Hypothalamus (tissue), 51 donors: ENCODE results near the gene CEP135.
"Not testable (repeated sequence)": the region's sequence is repeated elsewhere in the genome, so short reads cannot be mapped to it uniquely, and the experiment has no call there.

Experiments used
- DNase-seq, 51 donors: peaks; one replicate each; lab custom pipeline; 2025; lab: John Stamatoyannopoulos, UW

The CEP135 gene

GRCh38 chr4:55948726-55949481 lies at the start of gene CEP135:
TSS of gene CEP135 (plus strand) at chr4:55948945. CDS start at chr4:55952131, 3,186 bp downstream.
- peak; percentile 52 to 95 (median 87) for DNase-seq

DNA sequence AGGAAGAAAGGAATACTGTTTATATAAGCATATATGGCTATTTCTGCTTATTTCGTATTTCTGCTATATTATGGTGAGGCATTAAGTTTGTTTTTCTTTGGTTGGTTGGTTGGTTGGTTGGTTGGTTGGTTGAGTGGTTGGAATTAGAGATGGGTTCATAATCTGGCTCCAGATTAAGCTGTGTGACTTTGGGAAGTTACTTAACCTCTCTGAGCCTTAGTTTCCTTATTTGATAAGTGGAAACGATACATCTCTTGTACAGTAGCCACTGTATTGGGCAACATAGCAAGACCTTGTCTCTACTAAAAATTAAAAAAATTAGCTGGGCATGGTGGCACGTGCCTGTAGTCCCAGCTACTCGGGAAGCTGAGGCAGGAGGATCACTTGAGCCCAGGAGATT lies 46.1 kb upstream of the CEP135 start:
- no peak for DNase-seq

- DNase-seq = no peak
Measured at GRCh38 chr4:55903577-55903976, 45.2 kb upstream of the CEP135 start.

DNA sequence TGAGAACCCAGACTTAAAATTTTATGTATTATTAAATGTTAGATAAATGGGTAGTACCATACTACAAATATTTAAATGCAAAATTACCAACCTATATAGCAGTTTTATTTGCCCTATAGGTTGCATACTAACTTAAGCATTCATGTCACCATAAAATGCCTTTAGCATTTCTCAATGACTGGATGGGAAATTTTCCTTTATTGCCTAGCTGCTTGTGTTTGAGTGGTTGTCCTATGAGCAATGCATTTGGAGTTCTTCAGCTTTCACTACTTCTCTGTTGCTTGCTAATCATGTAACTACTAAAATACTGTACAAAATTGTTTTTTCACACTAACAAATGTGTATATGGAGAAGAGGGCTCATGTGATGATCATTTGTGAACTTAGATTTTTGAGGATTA lies 44.2 kb upstream of the CEP135 start:
- DNase-seq = no peak

GRCh38 chr4:55906323-55906722 lies 42.4 kb upstream of the CEP135 start:
- no peak for DNase-seq

DNA sequence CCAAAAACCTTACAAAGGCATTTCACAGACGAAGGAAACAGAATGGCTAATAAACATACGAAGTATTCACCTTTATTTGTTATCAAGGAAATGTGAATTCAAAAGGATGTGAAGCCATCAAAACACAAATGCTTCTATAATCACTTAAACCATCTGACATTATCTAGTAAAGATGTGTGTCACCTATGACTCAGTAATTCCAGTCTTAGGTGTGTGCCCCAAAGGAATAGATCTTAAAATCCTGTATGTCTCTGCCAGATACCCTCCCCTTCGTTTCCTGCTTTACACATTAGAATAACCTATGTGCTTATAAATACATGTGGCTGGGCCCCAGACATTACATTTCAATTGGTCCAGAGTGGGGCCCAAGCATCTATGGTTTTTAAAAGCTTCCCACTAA lies 41.8 kb upstream of the CEP135 start:
- no peak for DNase-seq

DNA sequence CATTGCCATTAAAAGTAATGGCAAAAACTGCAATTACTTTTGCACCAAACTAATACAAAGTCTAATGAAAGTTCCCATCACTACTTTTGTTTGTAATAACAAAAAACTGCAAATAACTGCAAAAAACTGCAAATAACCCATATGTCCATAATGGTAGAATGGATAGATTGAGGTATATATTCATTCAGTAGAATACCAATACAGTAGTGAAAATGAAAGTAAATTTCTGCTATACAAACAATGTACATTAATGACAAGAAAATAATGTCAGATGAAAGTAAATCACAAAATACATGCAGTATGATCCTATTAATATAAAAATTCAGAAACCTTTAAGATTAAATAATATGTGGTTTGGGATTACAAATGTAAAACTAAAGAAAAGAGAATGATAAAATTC lies 41.3 kb upstream of the CEP135 start:
- no peak for DNase-seq

GRCh38 chr4:55910140-55910539 lies 38.6 kb upstream of the CEP135 start:
- no peak for DNase-seq

GRCh38 chr4:55912249-55912648 lies 36.5 kb upstream of the CEP135 start:
- no peak for DNase-seq

- DNase-seq = no peak
Measured at GRCh38 chr4:55920571-55920970, 28.2 kb upstream of the CEP135 start.

DNA sequence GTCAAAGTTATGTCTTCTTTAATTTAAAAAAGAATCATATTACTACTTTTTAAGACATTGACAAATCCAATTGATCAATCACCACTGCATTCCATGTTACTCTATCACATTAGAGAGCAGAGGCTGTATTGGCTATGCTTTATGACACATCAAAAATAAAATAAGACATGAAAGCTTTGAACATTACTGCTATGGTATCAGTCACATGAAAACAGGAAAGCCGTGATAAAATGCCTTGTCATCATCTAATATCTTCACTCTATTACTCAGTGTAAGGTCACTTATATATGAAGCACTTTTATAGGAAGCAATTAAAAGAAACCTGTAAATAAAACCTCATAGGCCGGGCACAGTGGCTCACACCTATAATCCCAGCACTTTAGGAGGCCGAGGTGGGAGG lies 27.7 kb upstream of the CEP135 start:
- no peak for DNase-seq

DNA sequence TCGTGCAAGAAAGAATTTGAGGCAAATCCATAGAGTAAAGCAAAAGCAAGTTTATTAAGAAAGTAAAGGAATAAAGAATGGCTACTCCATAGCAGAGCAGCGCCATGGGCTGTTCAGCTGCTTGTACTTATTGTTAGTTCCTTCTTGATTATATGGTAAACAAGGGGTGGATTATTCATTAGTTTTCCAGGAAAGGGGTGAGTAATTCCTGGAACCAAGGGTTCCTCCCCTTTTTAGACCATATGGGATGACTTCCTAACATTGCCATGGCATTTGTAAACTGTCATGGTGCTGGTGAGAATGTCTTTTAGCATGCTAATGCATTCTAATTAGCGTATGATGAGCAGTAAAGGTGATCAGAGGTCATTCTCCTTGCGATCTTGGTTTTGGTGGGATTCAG lies 23.5 kb upstream of the CEP135 start:
- no peak for DNase-seq

GRCh38 chr4:55926610-55927009 lies 22.1 kb upstream of the CEP135 start:
- no peak for DNase-seq

- DNase-seq = no peak
Measured at GRCh38 chr4:55927803-55928437, 20.8 kb upstream of the CEP135 start.

- no peak for DNase-seq
Measured at GRCh38 chr4:55928846-55929245, 19.9 kb upstream of the CEP135 start.

DNA sequence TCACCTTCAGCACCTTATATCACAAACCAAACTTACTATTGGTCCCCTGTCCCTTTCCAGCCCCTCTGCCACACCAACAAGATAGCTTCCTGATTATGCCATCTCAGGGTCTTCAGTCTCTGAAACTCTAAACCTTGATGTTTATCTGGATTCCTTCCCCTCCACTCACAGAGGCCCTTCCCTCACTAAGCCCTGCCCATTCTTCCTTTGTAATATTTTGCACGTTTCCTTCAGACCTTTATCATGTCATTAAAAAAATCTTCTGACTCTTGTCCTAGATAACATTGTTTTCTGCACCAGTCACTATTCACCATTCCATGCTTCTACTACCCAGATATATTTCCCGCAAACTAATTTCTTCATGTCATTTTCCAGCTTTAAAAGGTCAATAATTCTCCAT lies 17.7 kb upstream of the CEP135 start:
- DNase-seq = no peak

DNA sequence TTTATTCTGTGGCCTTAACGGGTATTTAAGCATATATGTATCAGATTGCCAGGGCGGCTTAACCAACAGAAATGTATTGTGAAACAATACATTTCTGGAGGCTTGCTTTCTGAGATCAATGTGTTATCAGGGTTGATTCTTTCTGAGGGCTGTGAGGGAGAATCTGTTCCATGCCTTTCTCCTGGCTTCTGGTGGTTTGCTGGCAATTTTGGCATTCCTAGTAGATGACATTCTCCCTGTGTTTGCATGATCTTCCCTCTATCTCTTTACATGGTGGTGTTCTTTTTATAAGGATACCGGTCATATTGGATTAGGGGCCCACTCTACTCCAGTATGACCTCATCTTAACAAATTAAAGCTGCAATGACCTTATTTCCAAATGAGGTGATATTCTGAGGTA lies 16.9 kb upstream of the CEP135 start:
- DNase-seq = no peak

DNA sequence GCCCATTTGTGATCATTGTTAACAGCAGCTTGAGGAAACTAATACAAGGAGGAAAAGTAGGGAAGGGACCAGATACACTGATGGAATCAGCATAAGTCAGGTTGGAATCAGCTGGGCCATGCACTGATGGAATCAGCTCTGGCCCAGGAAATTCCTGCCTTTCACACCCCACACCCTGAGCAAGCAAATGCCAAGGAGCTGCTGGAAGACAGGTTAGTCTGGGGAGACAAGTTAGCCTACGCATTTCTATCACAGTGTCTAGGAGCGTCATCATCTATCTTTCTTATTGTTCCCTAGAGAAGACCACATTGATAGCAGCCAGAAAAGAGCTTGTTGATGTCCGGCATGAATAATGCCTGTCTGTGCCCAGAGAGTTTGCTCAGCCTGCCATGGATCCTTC lies 16.2 kb upstream of the CEP135 start:
- no peak for DNase-seq

DNA sequence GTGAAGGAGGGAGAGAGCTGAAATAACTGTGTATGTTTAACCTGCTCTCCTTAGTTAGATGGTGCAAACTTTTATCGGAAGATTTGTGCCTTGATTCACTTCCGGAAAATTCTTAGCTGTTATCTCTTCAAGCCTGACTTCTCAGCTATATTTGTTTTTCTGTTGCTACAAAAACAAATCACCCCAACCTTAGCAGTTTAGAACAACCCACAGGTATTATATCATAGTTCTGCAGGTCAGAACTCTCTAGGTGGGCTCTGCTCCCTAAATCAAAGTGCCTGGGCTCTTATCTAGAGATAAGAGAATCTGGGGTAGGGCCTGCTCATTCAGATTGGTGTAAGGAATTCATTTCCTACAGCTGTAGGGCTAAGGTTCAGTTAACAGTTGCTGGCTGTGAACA lies 15.1 kb upstream of the CEP135 start:
- no peak for DNase-seq

DNA sequence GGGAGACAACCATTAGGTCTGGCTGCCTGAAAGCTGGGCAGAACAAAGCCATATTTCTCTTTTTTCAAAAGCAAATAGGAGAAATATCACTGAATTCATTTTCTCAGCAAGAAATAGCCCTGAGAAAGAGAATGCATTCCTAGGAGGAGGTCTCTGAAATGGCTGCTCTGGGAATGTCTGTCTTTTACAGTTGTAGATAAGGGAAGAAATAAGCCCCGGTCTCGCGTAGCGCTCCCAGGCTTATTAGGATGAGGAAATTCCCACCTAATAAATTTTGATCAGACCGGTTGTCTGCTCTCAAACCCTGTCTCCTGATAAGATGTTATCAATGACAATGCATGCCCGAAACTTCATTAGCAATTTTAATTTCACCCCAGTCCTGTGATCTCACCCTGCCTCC lies 12.8 kb upstream of the CEP135 start:
- DNase-seq = not testable (repeated sequence)

- DNase-seq = no peak
Measured at GRCh38 chr4:55938481-55938880, 10.3 kb upstream of the CEP135 start.

- DNase-seq = no peak
Measured at GRCh38 chr4:55939421-55939820, 9.3 kb upstream of the CEP135 start.
